ENCODE data around the gene UBA6. TPM values are rescaled to one million over a fixed set of nuclear protein-coding genes. Genes with fewer than 3 reads are reported as not detected.
"Not testable (repeated sequence)": the region's sequence is repeated elsewhere in the genome, so short reads cannot be mapped to it uniquely, and the experiment has no call there.

UBA6 gene
- total RNA-seq (2014; rRNA removed; shearing (Covaris generic)), result 113 and 140 TPM in 2 replicates

DNA sequence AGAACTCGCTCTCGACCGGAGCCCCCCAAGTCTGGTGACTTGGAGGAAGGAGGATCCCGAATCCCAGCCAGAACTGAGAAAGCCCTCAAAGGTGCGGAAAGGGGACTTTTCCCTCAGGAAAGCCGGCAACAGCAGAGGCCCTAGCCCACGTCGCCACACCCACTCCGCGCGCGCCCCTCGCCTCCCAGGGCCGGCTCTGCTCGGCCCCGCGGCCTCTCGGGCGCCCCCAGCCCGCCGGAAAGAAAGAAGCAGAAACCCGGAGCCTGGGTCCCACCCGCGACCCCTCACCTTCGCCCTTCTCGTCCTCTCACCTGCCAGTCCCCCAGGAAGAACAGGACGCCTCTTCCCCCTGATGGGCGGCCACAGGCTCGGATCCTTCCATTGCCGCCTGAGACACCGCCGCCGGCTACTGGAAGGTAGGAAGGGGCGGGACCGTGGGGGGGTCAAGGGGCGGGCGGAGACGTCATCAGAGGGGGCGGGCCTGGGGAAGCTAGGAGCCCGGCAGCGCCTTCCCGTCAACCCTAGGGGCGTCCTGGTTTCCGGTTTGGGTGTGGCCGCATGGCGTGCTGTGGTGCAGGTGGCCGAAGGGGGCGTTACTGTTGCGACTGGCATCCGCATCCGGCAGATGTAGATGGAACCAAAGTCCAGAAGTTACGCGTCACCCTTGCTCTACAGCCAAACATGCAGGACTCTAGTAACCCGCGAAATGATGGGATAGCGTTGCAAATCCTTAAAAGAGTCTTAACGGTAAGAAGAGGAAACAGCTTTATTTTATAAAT lies at the start of gene UBA6:
Gene UBA6, minus strand, starts transcription at position 418 of the 779 bp plus-strand sequence. Its CDS starts 36 bp downstream, at position 382.
- DNase-seq (ENCODE audit: low read depth), result peak; percentile 94

DNA sequence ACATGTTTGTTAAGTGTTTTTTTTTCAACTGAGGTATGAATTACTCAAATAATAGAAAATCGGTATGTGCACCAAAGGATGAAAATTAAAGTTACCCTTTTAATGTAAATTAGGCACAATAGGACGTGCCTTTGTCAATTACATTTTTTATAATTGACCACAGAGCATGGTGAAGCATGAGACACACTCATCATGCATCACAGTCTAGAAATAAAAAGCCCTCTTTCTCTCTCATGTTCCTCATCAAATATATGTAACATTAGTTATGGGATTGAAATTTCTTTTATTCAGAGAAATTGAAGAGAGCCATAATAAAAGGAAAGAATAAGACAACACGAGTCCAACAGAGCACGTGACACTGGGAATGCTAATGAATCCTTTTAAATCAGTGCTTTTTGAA lies 49.7 kb upstream of the UBA6 start:
- no peak for DNase-seq (ENCODE audit: low read depth)

DNA sequence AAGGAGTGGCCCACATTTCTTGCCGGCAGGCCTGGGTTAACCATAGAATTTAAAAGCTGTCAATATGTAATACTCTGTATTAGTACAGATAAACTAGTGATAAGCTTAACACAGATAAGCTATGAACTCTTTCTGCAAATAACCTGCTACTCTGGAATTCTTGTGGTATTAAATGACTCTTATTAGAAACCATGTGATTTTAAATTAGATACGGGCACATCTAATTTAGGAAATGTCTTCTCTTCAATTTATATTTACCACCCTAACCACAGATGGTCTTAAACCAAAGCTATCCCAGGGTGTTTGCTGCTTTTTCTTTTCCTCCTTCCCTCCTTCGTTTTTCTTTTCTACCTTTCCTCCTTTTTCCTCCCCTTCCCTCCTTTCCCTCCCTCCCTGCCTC lies 48.3 kb upstream of the UBA6 start:
- DNase-seq (ENCODE audit: low read depth), result no peak

DNA sequence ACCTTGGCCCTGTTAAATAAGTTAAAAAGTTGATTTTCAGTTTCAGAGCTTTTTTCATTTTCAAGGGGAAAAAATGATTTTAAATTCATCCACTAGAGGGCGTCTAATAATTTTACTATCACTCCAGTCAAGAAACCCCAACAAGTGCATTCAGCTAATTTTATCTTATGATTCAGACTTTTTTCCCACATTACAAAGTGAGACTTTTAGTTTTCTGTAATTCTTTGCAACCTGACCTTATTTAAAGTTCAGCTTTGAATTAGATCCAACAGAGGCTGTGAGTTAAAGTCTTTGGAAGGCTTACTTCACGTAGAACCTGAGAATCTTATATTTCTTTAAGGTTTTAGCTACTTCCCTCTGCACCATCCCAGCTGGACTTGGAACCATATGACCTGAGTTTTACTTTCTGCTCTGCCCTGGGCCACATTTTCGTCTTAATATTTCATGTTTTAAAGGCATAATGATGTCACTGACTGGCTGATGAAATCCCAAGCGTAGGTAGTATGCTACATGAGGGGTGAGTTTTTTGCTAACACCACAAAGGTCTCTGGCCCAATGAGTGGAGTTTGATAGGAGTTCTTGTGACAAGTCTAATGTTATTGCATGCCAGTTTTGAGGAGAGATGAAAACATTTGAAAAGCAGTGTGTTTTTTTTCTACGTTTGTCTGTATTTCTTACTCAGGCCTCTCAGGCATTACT lies 46.0 kb upstream of the UBA6 start:
- DNase-seq (ENCODE audit: low read depth), result no peak

DNA sequence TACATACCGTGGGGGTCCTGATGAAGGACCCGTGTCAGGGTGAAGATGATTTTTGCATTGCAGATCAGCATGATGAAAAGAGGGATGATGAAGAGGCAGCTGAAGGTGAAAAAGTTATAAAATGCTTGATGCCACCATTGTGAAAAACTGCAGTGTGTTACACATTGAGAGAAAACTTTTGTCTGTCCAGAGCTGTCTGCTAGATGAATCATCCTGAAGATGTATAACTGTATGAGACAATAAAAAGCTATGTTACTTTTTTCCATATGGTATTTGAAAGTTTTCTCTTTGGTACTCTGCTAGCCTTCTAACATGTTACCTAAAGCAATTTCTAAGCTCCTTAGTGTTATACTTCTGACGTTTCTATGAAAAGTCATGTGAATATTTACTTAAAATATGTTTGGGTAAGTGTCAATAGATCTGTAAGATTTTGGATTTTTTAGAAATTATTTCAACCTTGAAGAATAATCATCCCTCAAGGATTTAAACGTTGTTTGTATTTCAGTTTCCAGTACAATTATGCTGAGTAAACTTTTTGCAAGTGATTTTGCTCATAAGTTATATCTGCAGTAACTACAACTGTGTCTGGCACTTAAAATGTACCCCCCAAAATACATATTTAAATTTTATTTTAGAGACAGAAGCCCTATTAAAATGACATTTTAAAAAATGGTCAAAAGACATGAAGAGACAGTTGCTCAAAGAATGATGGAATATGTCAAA lies 43.8 kb upstream of the UBA6 start:
- no peak for DNase-seq (ENCODE audit: low read depth)

DNA sequence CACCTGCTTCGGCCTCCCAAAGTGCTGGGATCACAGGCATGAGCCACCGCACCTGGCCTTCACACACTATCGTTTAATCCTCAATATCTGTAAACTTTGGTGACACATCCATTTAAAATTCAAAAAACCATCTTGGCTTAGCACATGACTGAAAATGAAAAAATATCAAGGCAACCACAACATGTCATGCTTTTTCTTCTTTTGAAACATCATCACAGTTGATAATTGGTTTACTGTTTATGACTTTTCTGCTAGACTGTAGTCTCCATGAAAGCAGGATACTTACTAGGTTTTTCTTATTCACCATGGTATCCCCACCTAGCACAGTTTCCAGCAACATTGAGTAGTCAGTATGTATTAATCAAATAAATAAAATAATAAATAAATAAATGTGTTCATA lies 42.2 kb upstream of the UBA6 start:
- DNase-seq (ENCODE audit: low read depth), result no peak

DNA sequence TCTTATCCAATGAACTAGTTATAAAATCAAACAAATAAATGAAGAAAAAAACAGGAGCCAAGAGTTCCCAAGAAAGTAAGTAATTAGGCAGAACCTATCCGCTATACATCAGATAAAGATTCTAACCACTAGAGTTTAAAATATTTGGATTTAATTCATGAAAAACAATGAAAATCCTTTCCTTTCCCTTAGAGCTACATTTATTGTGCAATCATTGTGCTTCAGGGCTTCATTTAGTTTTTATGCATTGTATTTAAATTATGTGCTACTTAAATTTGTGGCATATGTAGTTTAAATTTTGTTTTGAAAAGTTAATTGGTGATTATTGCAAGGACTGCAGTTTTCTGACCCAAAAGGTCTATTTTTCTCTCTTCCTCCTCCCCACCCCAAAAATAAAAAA lies 35.3 kb upstream of the UBA6 start:
- no peak for DNase-seq (ENCODE audit: low read depth)

DNA sequence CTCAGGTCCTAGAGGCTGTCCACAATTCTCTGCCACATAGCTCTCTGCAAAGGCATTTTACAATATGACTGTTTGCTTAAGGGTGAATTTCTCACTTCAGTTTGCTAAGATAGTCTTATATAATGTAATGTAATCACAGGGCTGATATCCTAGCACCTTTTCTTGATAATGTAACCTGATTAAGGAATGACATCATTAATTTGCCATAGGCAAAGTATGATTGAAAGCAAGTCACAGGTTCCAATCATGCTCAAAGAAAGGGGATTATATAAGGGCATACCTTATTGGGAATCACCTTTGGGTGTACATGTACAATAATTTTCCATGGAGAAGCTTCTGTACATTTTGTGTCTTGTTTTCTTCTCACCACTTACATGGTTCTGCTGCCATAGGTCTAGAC lies 34.4 kb upstream of the UBA6 start:
- DNase-seq (ENCODE audit: low read depth), result no peak

DNA sequence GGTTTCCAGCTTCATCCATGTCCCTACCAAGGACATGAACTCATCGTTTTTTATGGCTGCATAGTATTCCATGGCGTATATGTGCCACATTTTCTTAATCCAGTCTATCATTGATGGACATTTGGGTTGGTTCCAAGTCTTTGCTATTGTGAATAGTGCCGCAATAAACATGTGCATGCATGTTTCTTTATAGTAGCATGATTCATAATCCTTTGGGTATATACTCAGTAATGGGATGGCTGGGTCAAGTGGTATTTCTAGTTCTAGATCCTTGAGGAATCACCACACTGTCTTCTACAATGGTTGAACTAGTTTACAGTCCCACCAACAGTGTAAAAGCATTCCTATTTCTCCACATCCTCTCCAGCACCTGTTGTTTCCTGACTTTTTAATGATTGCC lies 29.6 kb upstream of the UBA6 start:
- not testable (repeated sequence) for DNase-seq (ENCODE audit: low read depth)

DNA sequence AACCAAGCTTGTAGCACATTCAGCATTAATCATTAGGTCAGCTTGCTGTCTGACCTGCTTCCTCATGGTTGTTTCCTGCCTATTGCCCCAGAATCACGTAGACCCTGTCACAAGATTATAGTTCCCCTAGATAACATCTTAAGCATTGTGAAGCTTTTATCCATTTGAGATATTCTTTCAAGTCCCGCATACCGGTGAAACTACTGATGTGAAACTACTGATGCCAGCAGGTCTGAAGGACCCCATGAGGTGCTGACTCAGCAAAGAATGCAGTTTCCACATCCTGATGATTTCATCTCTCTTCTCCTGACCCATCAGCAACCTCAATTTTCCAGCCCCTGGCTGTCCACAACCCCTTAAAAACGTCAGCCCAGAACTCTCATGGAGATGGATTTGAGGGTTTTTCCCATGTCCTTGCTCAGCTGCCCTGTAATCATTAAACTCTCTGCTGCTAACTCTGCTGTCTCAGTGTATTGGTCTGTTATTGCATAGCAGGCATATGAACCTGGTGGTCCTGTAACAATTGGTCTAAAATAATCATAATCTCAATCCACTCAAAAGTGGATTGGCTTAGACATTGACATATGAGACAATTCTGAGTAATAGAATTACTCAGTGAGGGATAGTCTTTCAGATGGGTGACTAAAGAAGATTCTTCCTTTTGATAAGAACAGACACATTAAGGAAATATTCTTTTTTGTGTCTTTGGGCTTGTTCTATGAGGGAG lies 26.3 kb upstream of the UBA6 start:
- DNase-seq (ENCODE audit: low read depth), result no peak

DNA sequence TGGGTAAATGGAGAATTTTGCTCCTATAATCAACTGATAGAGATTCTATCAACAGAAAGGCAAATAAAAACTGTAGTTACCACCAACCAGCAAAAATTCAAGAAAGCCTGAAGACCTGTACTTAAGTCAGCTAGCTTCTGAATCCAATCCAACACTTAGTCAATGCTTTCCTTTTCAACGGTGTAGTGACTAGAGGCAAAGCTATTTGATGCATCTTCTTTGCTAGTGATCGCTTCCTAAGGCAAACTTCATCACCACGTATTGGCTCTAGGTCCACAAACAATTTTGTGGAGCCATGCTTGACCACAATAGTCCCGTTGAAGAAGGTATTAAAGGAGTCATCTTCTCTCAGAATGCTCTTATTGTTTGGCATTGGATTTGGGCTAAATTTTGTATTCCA lies 25.0 kb upstream of the UBA6 start:
- DNase-seq (ENCODE audit: low read depth), result no peak

DNA sequence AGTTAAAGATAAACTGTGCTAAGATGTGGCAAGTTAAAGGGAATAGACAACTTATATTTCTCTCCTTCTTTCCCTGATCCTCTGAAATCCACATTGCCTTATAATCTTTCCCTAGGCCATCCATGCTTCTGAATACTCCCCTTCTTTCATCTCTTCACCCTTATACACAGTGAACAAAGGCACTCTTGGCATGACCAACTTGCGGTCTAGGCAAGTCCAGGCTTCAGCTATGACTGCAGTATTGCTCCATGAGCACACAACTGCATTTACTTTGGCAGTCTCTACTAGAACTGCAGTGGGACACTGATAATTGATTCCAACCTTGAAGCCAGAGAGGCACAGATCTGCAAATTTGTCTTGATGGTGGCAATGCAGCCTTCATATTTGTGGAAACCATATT lies 24.2 kb upstream of the UBA6 start:
- DNase-seq (ENCODE audit: low read depth), result no peak

DNA sequence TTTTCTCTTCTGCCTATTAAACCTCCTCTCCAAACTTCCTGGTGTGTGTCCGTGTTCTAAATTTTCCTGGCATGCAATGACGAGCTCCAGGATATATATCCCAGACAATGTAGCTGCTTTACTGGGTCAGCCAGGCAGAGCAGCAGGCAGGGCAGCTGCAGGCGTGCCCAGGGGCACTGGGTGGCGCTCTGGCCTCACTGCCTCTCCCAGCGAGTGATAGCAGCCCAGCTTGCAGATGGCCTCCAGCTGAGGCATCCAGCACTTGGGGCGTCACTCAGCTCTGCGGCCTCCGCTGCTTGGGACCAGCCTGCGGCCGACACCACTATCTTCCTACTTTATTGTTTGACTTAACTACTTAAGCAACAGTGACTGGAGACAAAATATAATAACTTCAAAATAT lies 23.0 kb upstream of the UBA6 start:
- DNase-seq (ENCODE audit: low read depth), result no peak

DNA sequence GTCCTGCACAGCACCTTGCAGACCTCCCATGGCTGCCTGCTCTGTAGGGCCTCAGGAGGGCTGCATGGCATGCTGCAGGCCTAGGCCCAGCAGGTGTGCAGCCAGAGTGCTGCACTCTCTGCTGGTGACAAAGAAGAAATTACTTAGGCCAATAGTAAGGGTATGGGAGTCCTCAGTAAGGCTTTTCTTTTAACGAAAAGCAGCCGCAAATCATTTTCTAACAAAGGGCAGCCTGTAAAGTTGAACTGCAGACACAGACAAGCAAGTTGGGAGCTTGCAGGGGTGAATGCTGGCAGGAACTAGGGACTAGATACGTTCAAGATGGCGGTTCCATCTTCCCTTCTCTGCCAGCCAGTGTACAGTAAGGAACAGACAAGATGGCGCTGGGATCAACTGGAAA lies 22.4 kb upstream of the UBA6 start:
- no peak for DNase-seq (ENCODE audit: low read depth)

DNA sequence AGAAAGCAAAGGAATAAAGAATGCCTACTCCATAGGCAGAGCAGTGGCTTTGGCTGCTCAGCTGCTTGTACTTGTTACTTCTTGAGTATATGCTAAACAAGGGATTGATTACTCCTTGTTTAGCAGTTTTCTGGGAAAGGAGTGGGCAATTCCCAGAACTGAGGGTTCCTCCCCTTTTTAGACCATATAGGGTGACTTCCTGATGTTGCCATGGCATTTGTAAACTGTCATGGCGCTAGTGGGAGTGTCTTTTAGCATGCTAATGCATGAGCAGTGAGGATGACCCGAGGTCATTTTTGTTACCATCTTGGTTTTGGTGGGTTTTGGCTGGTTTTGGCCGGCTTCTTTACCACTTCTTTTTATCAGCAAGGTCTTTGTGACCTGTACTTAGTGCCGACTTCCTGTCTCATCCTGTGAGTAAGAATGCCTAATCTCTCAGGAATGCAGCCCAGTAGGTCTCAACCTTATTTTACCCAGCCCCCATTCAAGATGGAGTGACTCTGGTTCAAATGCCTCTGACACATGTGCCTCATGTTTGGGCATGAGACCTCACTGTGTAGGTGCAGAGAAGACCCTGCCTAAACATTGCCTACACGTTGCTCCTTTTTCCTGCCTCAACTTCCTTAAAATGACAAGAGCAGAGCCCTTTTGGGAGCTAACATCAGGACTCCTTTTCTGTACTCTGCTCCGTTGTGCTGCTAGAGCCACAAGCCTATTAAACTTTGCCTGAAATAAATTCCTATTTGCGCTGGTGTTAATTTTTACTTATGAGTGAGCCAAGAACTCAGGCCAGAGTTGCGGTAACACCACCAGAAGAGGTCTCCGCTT lies 21.0 kb upstream of the UBA6 start:
- DNase-seq (ENCODE audit: low read depth), result peak; percentile 53

DNA sequence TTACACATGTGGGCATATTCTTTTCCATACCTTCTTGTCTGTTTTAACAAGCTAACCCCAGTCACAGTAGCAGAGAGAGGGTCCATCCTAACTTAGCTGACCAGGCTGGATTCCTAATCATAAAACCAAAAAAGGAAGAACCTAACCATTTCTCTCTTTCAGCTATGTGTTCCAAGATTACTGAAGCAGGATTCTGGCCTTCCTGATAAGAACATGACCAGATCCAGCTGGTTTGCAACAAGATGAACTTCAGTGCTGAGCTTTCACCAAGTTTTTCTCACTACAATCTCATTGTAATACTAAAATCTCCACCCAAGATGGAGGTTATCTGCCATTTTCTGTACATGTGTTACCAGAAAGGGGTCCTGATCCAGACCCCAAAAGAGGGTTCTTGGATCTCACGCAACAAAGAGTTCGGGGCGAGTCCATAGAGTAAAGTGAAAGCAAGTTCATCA lies 20.4 kb upstream of the UBA6 start:
- DNase-seq (ENCODE audit: low read depth), result no peak

DNA sequence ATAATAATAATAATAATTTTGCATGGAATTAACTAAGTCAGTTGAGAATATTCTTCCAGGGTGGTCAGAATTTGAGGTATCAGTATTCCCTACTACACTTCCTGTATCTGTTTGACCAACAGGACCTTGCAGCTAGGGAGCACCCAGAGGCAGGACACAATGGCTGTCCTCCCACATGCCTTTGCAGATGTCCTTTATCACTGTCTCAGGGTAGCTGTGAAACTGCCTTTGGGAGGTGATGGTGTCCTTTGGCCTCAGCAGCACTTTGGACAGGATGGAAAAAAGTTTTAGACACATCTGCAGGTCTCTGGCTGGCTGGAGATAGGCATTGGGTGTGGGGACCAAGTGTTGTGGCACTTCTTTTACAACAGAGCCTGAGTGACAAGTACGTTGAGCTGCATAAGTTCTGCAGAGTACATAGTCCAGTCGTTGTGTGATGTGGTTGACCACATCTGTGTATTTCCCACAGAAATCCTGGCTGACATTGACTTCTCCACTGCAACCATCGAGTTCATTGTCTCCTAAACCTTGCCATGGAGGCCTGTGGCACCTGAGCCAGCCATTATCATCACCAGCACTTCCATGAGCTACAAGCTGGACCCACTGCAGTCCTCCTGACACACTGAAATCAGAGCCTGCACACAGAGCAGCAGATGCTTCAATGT lies 19.1 kb upstream of the UBA6 start:
- no peak for DNase-seq (ENCODE audit: low read depth)

DNA sequence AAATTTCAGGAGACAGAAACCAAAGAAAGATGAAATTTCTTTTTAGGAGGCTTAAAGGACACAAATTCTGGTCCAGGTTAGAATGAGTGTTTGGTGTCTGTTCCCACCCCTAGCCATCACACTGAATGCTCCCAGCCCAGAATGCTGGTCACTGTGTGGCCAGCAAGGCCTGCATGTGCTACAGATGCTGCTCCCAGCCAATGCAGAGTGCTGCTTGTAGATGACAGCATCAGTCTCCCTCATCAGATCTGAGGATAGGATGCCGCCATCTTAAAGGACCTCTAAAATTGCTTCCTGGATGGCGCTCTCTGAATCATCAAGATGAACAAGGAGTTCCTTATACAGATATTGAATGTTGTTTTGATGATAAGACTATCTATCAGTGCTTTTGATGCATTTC lies 17.9 kb upstream of the UBA6 start:
- no peak for DNase-seq (ENCODE audit: low read depth)

DNA sequence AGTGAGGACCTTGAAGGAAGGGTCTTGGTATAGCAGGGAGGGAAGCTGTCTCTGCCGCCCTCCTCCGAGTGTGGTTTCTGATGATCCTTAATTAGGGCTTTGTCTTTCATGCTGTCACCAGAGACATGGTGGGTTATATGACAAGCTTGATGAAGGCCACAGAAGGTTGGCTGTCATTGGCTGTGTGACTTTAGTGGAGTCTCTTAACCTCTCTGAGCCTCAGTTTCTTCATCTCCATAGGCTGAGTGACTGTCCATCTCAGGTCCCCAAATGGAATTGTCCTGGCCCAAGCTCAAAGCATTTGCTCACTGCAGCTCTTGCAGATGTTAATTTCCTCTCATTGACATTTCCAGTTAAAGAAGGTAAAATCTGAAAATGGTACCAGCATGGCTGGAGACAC lies 16.6 kb upstream of the UBA6 start:
- no peak for DNase-seq (ENCODE audit: low read depth)

DNA sequence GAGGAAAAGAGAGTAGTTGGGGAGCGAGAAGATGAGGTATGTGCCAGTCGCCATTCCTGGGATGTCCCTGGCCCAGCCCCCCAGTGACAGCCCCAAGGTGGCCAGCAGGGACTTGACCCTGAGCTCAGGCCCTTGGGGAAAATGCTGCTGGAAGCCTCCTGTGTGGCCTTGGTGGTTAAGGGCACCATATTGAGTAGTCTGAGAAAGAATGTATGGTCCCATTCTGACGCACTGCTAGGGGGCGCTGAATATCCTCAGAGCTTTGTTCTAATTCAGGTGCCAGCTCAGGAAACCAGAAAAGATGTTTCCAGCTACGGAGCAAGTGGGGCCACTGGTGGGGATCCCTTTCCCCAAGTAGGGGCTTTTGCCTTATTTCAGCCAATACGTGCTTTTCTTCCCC lies 14.0 kb upstream of the UBA6 start:
- DNase-seq (ENCODE audit: low read depth), result no peak

DNA sequence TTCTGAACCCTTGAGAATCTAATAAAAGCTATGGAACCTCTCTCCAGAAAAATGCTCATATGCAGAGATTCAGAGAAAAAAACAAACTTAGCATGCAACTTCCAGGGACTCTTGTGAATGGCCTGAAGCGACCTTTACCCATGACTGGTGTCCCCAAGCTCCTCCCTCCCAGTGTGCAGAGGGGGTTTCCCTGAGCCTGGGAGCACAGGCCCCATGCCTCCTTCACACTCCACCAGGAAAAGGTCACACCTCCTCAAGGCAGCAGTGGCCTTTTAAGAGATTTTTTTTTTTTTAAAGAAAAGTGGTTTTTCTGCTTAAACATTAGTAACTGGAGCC lies 13.3 kb upstream of the UBA6 start:
- no peak for DNase-seq (ENCODE audit: low read depth)
